Activated naive CD4-positive, alpha-beta T cell (primary cell): Measurements from ENCODE around the gene HRH1.

ENCODE experiments used
- DNase-seq, 4 experiments: peaks; one replicate each; lab custom pipeline; 2025; lab: John Stamatoyannopoulos, UW

The HRH1 gene

DNA sequence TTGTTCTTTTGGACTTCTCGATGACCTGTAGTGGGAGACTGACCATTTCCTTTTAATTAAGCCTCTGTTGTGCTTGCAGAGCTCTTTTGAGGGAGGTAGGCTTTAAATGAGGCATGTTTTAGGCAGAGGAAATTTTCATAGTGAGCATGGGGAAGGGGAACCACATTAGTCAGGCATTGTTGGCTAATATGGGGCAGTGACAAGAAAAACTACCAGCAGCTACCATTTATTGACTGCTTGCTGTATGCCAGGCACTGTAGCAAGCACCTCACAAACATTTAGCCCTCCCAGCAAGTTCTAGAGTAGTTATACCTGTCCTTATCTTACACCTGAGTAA, 128.8 kb downstream of the HRH1 start:
- DNase-seq = no peak

DNA sequence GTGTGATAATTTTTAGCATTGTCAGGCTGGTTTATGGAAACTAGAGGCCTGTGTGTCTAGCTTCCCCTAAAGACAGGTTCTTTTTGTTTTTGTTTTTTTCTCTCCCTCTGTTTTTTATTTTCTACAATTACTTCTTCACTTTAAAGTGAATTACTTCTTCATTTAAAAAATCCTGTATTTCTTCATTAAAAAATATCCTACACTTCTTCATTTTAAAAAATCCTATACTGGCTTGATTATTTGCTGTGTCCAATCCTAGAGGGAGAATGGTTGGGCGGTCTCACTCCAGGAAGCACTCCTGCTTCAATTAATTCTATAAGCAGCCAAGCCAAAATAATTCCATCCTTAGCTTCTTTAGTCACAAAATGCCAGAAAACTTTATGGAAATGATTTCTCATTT, 129.7 kb downstream of the HRH1 start:
- DNase-seq = no peak

DNA sequence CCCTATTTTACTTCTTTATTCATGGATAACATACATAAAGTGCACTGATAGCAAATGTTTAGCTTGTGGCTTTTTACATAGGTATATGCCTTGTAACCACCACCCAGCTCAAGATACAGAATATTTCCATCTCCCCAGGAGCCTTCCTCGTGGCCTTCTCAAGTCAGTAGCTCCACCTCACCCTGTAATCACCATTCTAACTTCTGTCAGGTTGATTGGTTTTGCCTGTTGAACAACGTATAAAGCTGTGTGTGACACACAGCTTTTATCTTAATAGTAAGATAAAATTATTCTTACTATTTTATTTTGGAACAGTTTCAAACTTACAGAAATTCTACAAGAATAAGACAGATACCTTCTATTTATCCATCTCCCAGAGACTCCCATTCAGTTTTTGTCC, 131.2 kb downstream of the HRH1 start:
- DNase-seq = no peak

DNA sequence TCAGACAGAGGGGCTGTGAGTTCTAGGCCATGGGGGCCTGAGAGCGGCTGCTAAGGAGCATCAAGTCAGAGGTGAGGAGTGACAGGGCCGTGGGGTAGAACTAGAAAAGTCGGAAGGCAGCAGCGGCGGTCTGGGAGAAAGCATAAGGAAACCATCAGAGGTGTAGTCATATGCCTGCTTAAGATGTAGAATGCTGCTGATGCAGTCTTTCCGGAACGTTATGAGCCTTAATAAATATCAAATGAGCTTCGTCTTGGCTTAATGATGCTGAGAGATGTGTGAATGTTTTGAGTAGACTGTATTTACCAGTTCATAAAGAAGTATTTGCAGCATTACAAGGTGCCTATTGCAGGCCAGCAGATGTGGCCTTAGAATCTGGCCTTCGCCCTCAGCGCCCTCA, 133.1 kb downstream of the HRH1 start:
- no peak for DNase-seq

DNA sequence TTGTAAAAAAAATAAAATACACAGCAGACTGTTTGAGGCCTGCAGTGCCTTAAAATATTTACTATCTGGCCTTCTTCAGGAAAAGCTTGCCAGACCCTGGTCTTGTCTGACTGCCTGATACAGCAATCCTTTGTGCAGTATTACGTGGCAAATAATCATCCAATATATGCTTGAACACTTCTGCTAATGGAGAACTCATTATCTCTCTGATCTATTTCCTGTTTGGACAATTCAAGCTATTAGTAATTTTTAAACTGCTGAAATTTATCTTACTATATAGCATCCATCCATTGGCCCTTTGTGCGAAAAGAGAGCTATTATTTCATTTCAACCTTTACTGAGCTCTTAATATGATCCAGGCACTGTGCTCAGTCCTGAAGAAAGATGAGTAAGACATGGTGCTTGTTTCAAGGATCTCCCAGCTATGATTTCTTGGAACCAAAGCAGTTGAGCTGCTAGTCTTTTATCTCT, 133.8 kb downstream of the HRH1 start:
- DNase-seq = no peak

DNA sequence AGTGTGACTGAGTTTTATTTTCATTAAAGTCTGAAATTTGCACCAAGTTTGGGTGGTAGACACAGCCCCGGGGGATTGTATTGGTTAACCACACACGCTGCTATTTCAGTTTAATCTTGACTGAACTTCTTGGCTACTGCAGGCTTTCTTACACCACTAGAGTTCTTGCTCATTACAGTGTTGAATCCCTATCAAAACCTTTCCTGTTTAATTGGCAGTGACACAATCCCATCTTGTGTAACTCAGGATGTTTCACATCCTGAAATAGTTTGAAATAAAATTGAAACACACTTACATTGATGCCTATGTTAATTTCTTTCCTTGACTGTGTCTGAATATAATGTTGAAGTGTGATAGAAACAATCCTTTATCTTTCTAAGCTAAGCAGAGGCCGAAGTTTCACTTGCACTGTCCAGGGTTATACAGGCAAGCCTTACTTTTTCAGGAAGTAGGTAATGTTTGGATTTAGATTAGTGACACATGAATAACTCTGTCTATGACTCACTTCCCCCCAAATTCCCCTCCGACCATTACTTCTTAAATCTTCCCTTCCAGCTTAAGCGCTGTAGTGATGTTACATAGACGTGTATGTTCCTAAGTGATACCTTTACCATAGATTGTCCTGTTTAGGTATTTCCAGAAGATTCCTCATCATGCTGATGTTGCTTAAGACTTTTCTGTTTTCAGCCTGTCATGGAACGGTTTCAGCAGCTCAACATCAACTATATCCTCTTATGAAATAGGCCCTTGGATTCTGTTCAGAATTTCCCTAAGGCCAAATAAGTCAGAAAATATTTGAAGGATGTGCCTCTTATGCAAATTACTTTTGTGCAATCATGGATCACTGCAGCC, 134.7 kb downstream of the HRH1 start:
- no peak for DNase-seq

DNA sequence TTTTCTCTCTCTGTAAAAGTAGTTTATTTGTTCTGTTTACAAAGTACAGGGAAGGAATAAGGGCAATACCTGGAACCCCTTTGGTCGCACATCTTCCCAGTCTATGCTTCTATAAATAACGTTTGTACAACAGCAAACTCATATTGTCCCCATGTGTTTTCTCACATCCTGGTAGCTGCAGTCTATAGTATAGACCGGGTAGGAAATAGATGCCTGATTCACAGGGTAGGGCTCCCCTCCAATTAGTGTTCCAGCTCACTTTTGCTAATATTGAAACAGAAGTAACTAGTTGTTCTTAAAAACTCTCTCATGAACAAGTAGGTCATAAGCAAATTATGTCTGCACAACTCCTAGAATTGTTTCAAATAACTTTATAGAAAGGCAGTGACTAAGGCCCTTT, 135.6 kb downstream of the HRH1 start:
- DNase-seq = no peak

DNA sequence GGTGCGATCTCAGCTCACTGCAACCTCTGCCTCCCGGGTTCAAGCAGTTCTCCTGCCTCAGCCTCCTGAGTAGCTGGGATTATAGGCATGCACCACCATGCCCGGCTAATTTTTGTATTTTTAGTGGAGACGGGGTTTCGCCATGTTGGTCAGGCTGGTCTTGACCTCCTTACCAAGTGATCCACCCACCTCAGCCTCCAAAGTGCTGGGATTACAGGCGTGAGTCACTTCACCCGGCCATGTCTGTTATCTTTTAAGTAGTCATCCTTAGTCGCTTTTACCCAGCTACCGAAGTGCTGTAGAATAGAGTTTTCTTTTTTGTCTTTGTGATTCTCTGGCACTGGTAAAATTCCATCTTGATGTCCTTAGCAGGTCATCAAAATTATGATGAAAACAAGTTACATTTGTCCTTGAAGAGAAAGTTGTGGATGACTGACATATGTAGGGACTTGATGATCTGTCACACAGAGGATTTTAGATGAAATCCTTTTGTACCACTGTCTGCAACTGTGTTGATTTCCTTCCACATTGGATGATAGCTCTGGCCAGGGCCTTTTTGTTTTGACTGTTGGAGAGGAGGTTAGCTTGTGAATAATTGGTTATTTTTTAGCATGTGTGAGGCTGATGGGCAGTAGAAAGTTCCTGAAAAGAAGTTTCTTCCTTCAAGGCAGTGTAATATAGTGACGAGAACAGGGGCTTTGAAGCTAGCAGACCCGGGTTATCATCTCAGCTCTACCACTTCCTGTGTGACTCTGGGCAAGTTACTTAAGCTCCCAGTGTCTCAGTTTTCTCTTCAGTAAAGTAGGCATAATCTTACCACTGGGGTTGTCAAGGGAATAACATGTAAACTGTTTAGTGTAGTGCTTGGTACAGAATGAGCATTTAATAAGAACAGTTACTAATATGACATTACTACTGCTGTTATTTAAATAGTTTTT, 136.7 kb downstream of the HRH1 start:
- DNase-seq = no peak

DNA sequence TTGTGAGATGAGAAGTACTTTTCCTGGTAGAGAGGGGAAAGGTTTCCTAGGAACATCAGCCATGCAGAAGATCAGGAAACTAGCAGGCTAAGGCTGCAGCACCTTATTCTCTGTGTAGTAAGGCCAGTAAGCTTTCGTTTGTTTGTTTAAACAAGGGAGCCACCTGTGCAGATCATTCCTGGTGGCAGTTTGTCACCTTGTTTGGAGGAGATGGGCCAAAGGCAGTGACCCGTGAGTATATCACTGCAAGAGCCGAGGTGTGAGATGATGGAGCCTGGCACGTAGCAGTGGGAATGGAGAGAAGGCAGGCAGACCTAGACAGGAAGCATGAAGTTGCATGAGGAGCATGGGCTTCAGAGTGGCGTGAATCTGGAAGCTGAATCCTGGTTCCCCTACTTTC, 137.5 kb downstream of the HRH1 start:
- no peak for DNase-seq

DNA sequence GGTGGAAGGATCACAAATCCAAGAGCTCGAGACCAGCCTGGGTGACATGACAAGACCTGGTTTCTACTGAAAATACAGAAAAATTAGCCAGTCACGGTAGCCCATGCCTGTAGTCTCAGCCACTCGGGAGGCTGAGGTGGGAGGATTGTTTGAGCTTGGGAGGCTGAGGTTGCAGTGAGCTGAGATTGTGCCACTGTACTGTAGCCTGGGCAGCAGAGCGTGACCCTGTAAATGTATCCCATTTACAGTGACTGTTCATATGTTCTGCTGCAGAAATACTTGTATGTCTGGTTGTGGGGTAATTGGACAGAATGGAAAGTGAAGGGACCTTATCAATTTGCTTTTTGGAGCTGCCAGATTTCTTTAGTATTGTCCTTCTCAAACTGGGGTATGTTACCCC, 142.8 kb downstream of the HRH1 start:
- DNase-seq = no peak

DNA sequence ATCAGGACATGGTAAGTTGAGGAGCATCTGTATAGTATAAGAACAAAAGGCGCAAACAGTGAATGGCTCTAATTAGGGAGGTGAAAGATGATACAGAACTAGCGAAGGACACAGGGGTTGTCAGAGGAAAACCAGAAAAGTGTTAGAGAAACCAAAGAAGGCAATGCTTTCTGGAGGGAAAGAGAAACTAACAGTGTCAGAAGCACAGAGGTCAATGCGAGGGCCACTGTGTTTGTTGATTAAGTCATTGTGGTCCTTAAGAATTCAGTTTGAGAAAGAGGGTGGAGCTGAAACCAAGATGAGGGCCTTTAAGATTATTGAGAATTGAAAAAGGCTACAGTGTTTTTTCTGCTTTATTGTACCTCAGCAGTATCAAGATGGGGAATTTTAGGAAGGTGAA, 146.7 kb downstream of the HRH1 start:
- no peak for DNase-seq

DNA sequence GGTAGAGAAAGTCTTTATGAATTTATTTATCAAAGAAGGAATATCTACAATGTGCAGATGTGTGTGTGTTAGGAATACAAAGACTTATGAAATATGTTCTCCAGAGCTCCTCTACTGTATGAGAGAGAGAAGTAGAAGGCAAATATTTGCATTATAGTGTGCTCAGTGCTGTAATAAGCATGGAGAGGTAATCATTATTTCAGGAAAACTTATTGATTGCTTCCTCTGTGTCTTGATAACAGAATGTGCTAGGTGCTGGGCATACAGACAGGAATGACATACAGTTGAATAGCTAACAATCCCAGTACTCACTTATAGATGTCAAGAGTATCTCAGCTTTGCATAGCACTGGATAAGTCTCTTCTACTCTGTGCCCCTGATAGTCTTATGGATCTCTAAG, 148.2 kb downstream of the HRH1 start:
- no peak for DNase-seq

DNA sequence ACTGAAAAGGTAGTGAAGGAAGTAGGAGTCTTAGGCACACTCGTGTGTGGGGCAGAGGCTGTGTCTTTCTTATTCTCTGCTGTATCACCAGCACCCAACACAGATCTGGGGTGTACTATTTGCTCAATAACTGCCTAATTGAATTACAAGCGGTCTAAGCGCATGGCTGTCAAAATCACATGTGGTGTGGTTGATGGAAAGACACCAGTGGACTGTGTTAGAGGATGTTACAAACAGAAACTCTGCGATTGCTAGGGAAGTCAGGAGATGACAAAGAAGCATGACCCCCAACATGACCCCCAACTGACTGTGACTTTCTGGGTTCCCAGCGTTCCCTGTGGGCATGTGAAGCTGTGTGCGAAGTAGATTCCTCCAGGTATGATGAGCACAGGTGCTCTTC, 149.9 kb downstream of the HRH1 start:
- DNase-seq = no peak

DNA sequence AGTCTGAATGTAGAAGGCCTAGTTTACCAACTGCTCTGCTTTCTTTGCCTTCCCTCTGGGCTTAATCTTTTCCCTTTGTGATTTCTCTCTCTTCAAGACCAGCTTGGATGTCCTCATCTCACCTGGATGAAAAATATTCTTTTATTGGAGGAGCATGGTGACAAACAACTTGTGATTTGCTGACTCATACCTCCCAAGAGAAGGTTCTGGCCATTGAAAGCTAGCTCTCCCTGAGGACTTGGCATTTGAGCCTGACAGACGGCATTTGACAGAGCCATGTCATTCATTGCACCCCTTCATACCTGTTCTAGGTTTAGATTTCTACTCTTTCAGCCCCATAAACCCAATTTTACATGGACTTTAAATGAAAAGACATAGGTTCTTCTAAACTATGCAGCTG, 151.2 kb downstream of the HRH1 start:
- DNase-seq = no peak

DNA sequence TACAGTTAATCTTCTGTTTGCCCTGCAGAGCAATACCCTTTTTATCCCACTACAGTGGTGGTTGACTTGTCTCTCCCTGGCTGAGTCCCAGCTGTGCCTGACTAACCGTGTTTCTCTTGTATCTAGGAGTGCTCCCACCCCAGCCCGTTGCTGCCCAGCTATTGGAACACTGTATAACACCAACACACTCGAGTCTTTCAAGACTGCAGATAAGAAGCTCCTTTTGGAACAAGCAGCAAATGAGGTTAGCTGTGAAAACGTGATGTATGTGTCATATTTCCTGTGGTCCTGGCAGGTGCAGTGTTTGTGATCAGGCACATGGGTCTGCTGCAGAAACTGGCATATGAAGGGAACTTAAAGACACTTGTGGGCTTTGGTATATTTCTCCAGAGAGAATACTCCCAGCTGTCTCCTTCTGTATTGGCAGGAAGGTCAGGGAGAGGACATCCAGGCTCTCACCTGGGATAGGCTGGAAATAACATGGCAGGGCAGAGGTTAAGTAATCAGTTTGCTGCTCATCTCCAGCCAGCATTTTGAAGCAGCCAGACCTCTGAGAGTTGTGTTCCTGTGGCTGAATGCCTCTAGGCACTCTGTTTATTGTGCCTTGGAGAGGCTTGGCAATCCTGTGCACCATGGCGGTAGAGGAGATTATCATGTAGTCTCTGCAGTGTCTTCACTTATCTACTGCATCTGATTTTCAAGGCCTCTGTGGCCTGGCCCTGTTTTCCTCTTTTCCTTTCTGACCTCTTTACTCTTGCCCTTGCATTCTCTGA, 152.7 kb downstream of the HRH1 start:
- DNase-seq = no peak

DNA sequence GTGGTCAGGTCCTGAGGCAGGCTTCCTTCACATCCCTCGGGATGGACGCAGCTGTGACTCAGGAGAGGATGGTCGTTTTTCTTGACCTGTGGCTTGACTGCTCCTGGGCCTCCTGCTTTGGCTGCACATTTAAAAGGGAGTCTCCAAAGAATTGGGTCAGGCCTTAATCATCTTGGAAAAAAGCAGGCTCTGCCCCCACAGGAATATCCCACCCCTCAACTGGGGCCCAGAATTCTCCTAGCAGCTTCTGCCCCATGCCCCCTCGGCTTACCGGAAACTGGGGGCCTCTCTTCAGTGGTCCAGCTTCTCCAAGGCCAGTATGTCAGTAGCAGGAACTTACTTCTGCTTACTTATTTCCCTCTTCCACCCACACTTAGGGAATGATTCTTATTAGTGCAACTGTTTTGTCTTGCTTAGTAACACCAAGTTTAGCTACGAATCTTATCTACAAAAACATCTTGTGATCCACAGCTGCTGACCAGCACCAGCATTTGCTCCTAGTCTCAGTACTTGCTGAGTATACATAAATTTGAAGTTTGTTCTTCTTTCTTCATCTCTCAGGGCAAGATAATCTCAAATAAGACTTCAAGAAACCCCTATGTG, 153.6 kb downstream of the HRH1 start:
- no peak for DNase-seq

DNA sequence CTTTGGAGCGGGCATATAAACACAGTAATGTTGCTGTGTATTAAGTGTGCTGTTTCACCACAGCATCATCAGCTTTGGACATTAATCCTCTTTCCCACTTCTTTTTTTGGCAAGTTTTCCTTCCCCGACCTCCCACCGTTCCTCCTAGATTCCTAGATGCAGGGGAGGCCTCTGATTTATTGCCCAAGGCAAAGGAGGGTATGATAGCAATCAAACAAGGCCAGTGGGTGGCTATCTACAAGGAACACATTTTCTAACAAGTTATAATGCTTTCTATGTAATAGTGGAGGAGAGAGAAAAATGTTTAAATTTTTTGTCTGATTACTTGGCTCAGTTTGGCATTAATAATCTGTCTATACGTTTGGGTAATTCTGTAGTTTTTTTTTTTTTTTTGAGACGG, 156.0 kb downstream of the HRH1 start:
- no peak for DNase-seq

DNA sequence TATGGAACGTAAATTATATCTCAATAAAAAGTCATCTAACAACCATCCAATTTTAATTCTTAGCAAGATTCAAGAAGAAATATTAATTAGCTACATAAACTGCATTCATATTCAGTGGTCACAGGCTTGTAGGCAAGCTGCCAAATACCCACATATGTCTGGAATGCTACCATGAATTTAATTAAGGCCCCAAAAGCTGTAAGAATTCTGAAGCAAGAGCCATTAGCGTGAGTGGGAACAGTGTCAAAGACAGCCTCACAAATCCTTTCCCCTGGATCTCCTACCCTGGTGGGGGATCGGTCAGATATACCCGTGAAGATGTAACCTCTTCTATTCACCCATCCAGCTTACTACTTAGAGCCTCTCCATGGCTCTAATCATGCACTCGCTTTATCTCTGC, 157.9 kb downstream of the HRH1 start:
- DNase-seq = no peak
